PC-9 (cell line): ENCODE measurements around the gene ST3GAL2. TPM values are rescaled to one million over a fixed set of nuclear protein-coding genes. Genes with fewer than 3 reads are reported as not detected.

ENCODE experiments used
- BruUV-seq: library from RNA; stranded (reverse); fragments of 400-500 nt; replicated peaks from 2 replicates; lab custom pipeline; 2021; lab: Mats Ljungman, UMichigan
- CTCF ChIA-PET: fragments of 300-600 bp; sonication (Branson Sonifier 250); formaldehyde crosslinking; loops from one replicate; lab custom pipeline; 2022; ENCODE audit warnings: antibody characterized with exemption; lab: Charles Lee
- POLR2A ChIA-PET: fragments of 300-600 bp; sonication (Branson Sonifier 250); formaldehyde crosslinking; loops from one replicate; lab custom pipeline; 2022; ENCODE audit warnings: antibody characterized with exemption; ENCODE audit not compliant: unreplicated experiment; lab: Charles Lee
- DNase-seq, 2 experiments: peaks; one replicate each; pipeline versions ENCODE4 v3.0.0 to v3.0.0-alpha.2; 2015 to 2022; ENCODE audit warnings: mixed read lengths in 1 of 2
- H2AFZ ChIP-seq: fragments of 200-600 bp; sonication (generic); 2 replicates; pipeline ENCODE4 v1.8.1; 2017; ENCODE audit warnings: antibody characterized with exemption
- H3F3A ChIP-seq: fragments of 200-600 bp; sonication (generic); 2 replicates; pipeline ENCODE4 v1.8.1; 2017; ENCODE audit warnings: antibody characterized with exemption, mild to moderate bottlenecking, low read depth; ENCODE audit not compliant: insufficient read depth
- H3K27ac ChIP-seq: fragments of 200-600 bp; sonication (generic); 2 replicates; pipeline ENCODE4 v1.6.1; 2016; ENCODE audit warnings: mixed run types
- H3K27me3 ChIP-seq: fragments of 200-600 bp; sonication (generic); 2 replicates; pipeline ENCODE4 v1.6.1; 2016; ENCODE audit warnings: low read depth, mixed run types; ENCODE audit not compliant: insufficient read depth
- H3K36me3 ChIP-seq: fragments of 200-600 bp; sonication (generic); 2 replicates; pipeline ENCODE4 v1.6.1; 2016; ENCODE audit warnings: low read depth, mixed run types
- H3K4me1 ChIP-seq: fragments of 200-600 bp; sonication (generic); replicated peaks from 2 replicates; pipeline ENCODE4 v1.6.1; 2016; ENCODE audit warnings: mixed run types; ENCODE audit not compliant: insufficient read depth
- H3K4me2 ChIP-seq: fragments of 200-600 bp; sonication (generic); 2 replicates; pipeline ENCODE4 v1.6.1; 2017; ENCODE audit warnings: mixed run types
- H3K4me3 ChIP-seq: fragments of 200-600 bp; sonication (generic); 2 replicates; pipeline ENCODE4 v1.6.1; 2016; ENCODE audit warnings: mixed run types
- H3K79me2 ChIP-seq: fragments of 200-600 bp; sonication (generic); 2 replicates; pipeline ENCODE4 v1.6.1; 2017; ENCODE audit warnings: low read depth, mixed run types
- H3K9me2 ChIP-seq: fragments of 200-600 bp; sonication (generic); 2 replicates; pipeline ENCODE4 v1.8.1; 2017; ENCODE audit warnings: mild to moderate bottlenecking; ENCODE audit not compliant: insufficient read depth
- H3K9me3 ChIP-seq: fragments of 200-600 bp; sonication (generic); 2 replicates; pipeline ENCODE4 v1.8.1; 2016; ENCODE audit warnings: low read depth; ENCODE audit not compliant: insufficient read depth
- H4K20me1 ChIP-seq: fragments of 200-600 bp; sonication (generic); 2 replicates; pipeline ENCODE4 v1.8.1; 2017; ENCODE audit not compliant: insufficient read depth
- EZH2 ChIP-seq: fragments of 200-600 bp; sonication (generic); IDR thresholded peaks from 2 replicates; pipeline ENCODE4 v1.8.0; 2017; ENCODE audit warnings: antibody characterized with exemption, low read depth
- intact Hi-C: fragments of 100-400 bp; cut with micrococcal nuclease; formaldehyde crosslinking; loops from one replicate; pipeline ENCODE4 v1.10.0; 2022; ENCODE audit not compliant: unreplicated experiment
- total RNA-seq: library from RNA; stranded (reverse); gene quantifications from 2 replicates; pipeline ENCODE4 v1.2.3, GENCODE V29; 2021
- TF ChIP-seq, protein P1 (sequence below): fragments of 200-600 bp; sonication (generic); conservative IDR thresholded peaks from 2 replicates; pipeline ENCODE4 v1.6.1; 2017; ENCODE audit warnings: mixed run types, antibody characterized with exemption, mild to moderate bottlenecking, moderate library complexity

Gene ST3GAL2
- total RNA-seq, 1 experiment from 2014 or later, result 9.7 TPM

DNA sequence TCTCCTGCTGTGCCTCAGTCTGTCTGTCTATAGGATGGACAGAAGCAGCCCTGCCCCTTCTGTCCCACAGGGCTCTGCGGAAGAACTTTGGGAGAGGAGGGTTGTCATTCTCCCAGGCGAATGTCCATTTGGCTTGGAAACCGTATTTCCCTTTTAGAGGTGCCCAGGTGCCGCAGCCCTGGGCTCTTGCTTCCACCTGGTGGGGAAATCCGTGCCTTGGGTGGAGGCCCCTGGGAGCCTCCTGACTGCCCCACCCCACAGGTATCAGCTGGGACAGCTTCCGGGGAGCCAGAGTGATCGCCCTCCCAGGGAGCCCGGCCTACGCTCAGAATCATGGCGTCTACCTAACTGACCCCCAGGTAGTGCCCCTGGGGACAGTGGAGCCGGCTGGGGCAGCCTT lies 28.2 kb upstream of the ST3GAL2 start:
- H4K20me1 ChIP-seq, result no peaks in the 10 kb centered on the region
- intact Hi-C loops, result no loop called here
- CTCF ChIA-PET, result no interaction called here
- no peaks in the 10 kb centered on the region for H3K79me2 ChIP-seq
- no peak overlapping the region for H3K27ac ChIP-seq
- no peaks in the 10 kb centered on the region for H3F3A ChIP-seq
- no peaks in the 10 kb centered on the region for H3K9me3 ChIP-seq
- H3K4me2 ChIP-seq, result no peak overlapping the region
- no peak overlapping the region for H2AFZ ChIP-seq
- POLR2A ChIA-PET, result interaction anchor here (0.6 kb wide), 1 partner anchor 12 kb away, joined by 3 read pairs; no protein-coding TSS in a partner anchor
- TF ChIP-seq EZH2, result no peak
- TF ChIP-seq, protein P1, sequence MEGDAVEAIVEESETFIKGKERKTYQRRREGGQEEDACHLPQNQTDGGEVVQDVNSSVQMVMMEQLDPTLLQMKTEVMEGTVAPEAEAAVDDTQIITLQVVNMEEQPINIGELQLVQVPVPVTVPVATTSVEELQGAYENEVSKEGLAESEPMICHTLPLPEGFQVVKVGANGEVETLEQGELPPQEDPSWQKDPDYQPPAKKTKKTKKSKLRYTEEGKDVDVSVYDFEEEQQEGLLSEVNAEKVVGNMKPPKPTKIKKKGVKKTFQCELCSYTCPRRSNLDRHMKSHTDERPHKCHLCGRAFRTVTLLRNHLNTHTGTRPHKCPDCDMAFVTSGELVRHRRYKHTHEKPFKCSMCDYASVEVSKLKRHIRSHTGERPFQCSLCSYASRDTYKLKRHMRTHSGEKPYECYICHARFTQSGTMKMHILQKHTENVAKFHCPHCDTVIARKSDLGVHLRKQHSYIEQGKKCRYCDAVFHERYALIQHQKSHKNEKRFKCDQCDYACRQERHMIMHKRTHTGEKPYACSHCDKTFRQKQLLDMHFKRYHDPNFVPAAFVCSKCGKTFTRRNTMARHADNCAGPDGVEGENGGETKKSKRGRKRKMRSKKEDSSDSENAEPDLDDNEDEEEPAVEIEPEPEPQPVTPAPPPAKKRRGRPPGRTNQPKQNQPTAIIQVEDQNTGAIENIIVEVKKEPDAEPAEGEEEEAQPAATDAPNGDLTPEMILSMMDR, result no peak
- H3K36me3 ChIP-seq, result no peaks in the 10 kb centered on the region
- no peaks in the 10 kb centered on the region for H3K27me3 ChIP-seq
- H3K9me2 ChIP-seq, result no peaks in the 10 kb centered on the region
- DNase-seq, result no peak
- BruUV-seq, result no TSS peak
- no peak overlapping the region for H3K4me3 ChIP-seq
- H3K4me1 ChIP-seq, result no peaks in the 10 kb centered on the region

DNA sequence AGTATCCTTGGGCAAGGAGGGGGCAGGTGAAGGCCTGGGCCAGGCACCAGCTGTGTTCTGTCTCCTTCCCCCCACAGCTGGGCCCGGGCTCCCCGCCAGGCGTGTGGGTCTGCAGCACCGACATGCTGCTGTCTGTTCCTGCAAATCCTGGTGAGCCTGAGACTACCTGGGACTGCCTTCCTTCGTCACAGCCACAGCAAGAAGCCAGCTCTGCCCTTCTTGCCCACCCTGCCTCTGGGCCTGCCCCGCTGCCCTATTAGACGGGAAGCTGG lies 27.8 kb upstream of the ST3GAL2 start:
- H3K27me3 ChIP-seq, result no peaks in the 10 kb centered on the region
- no TSS peak for BruUV-seq
- POLR2A ChIA-PET, result interaction anchor here (0.6 kb wide), 1 partner anchor 12 kb away, joined by 3 read pairs; no protein-coding TSS in a partner anchor
- no peaks in the 10 kb centered on the region for H4K20me1 ChIP-seq
- H3K4me1 ChIP-seq, result no peaks in the 10 kb centered on the region
- no peaks in the 10 kb centered on the region for H3K79me2 ChIP-seq
- intact Hi-C loops, result no loop called here
- no peak for DNase-seq
- H3K36me3 ChIP-seq, result no peaks in the 10 kb centered on the region
- H3K9me2 ChIP-seq, result no peaks in the 10 kb centered on the region
- H3K4me2 ChIP-seq, result no peak overlapping the region
- no peak overlapping the region for H3K27ac ChIP-seq
- H2AFZ ChIP-seq, result no peak overlapping the region
- no peak overlapping the region for H3K4me3 ChIP-seq
- no peak for TF ChIP-seq EZH2
- TF ChIP-seq, protein P1, result no peak
- CTCF ChIA-PET, result no interaction called here
- H3F3A ChIP-seq, result no peaks in the 10 kb centered on the region
- no peaks in the 10 kb centered on the region for H3K9me3 ChIP-seq

DNA sequence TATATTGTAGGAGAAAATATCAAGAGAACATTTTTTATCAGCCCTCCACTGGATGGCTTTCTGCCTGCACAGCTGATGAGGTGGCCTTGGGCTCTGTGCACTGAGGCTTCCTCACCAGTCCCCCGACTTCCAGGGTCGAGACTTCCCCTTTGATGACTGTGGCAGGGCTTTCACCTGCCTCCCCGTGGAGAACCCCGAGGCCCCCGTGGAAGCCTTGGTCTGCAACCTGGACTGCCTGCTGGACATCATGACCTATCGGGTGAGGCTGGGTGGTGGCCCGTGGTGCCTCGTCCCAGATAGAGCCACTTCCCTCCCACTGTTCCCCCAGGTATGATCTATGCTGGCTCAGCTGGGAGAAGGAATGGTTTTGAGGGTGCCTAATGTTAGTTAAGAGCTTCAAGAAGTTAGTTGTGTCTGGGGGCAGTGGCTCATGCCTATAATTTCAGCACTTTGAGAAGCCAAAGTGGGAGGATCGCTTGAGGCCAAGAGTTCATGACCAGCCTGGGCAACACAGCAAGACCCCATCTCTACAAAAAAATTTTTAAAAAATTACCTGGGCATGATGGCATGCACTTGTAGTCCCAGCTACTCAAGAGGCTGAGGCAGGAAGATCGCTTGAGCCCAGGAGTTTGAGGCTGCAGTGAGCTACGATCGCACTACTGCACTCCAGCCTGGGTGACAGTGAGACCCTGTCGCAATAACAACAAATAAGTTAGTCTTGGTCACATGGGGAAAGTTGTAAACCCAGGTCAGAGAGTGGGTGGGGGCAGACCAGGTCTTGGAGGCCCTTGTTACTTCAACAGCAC lies 27.3 kb upstream of the ST3GAL2 start:
- Histone ChIP-seq H3K9me2 (no peaks in the 10 kb centered on the region), H3K4me2 (no peak overlapping the region), H2AFZ (no peak overlapping the region), H3K4me3 (no peak overlapping the region), H3K9me3 (no peaks in the 10 kb centered on the region), H3K79me2 (no peaks in the 10 kb centered on the region), H3K27ac (no peak overlapping the region), H3K27me3 (no peaks in the 10 kb centered on the region), H4K20me1 (no peaks in the 10 kb centered on the region), H3K4me1 (no peaks in the 10 kb centered on the region), H3F3A (no peaks in the 10 kb centered on the region), H3K36me3 (no peaks in the 10 kb centered on the region)
- BruUV-seq, result no TSS peak
- DNase-seq, result no peak
- POLR2A ChIA-PET, result no interaction called here
- intact Hi-C loops, result no loop called here
- CTCF ChIA-PET, result no interaction called here
- TF ChIP-seq EZH2, result no peak
- TF ChIP-seq, protein P1, result no peak
